Measurements from ENCODE around the gene LRMDA.

DNA sequence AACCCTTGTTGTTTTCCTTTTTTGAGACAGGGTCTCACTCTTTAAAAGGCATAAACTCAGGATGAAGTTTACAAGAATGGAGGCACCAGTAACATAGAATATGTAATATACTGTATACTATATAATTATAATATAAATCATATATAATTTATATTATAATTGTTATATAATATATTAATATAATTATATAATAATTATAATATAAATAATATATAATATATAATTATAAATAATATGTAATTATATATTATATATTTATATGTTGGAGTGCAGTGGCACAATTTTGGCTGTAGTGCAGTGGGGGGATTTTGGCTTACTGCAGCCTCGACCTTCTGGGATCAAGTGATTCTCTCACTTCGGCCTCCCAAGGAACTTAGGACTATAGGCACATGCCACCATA is 96.1 kb downstream of the LRMDA start:
- TF ChIP-seq, protein P1, sequence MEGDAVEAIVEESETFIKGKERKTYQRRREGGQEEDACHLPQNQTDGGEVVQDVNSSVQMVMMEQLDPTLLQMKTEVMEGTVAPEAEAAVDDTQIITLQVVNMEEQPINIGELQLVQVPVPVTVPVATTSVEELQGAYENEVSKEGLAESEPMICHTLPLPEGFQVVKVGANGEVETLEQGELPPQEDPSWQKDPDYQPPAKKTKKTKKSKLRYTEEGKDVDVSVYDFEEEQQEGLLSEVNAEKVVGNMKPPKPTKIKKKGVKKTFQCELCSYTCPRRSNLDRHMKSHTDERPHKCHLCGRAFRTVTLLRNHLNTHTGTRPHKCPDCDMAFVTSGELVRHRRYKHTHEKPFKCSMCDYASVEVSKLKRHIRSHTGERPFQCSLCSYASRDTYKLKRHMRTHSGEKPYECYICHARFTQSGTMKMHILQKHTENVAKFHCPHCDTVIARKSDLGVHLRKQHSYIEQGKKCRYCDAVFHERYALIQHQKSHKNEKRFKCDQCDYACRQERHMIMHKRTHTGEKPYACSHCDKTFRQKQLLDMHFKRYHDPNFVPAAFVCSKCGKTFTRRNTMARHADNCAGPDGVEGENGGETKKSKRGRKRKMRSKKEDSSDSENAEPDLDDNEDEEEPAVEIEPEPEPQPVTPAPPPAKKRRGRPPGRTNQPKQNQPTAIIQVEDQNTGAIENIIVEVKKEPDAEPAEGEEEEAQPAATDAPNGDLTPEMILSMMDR (IDR thresholded peaks at IDR 0.05), result no peak
- TF ChIP-seq EZH2 (IDR thresholded peaks at IDR 0.05; ENCODE audit: borderline replicate concordance, insufficient read depth, low read depth, low read length, poor library complexity, severe bottlenecking), result no peak
